Stomach smooth muscle (tissue), 2 donors: ENCODE measurements around the gene PRICKLE2.

Source experiments
- H3K27ac ChIP-seq: one replicate; pipeline ENCODE4 v1.7.0; 2013; ENCODE audit warnings: mild to moderate bottlenecking, low read length, inconsistent platforms
- H3K27me3 ChIP-seq, 2 donors: one replicate each; pipeline ENCODE4 v1.7.0; 2013; ENCODE audit warnings: low read length in 2 of 2; ENCODE audit not compliant: insufficient read depth in 2 of 2, control insufficient read depth in 1 of 2
- H3K36me3 ChIP-seq, 2 donors: one replicate each; pipeline ENCODE4 v1.7.0; 2013; ENCODE audit warnings: low read length in 2 of 2; ENCODE audit not compliant: control insufficient read depth in 2 of 2, insufficient read depth in 2 of 2
- H3K4me1 ChIP-seq: one replicate; pipeline ENCODE4 v1.7.0; 2013; ENCODE audit warnings: low read length; ENCODE audit not compliant: control insufficient read depth, insufficient read depth
- H3K4me3 ChIP-seq, 2 donors: one replicate each; pipeline ENCODE4 v1.7.0; 2013; ENCODE audit warnings: low read length in 2 of 2
- H3K9ac ChIP-seq, 2 donors: one replicate each; pipeline ENCODE4 v1.7.0; 2013; ENCODE audit warnings: low read length in 2 of 2, mild to moderate bottlenecking in 1 of 2
- H3K9me3 ChIP-seq, 2 donors: one replicate each; pipeline ENCODE4 v1.7.0; 2013; ENCODE audit warnings: low read length in 2 of 2; ENCODE audit not compliant: control insufficient read depth in 2 of 2
- donor health status: healthy.
- donor health status: Pancreatic carcinoma.

The PRICKLE2 gene, protein sequence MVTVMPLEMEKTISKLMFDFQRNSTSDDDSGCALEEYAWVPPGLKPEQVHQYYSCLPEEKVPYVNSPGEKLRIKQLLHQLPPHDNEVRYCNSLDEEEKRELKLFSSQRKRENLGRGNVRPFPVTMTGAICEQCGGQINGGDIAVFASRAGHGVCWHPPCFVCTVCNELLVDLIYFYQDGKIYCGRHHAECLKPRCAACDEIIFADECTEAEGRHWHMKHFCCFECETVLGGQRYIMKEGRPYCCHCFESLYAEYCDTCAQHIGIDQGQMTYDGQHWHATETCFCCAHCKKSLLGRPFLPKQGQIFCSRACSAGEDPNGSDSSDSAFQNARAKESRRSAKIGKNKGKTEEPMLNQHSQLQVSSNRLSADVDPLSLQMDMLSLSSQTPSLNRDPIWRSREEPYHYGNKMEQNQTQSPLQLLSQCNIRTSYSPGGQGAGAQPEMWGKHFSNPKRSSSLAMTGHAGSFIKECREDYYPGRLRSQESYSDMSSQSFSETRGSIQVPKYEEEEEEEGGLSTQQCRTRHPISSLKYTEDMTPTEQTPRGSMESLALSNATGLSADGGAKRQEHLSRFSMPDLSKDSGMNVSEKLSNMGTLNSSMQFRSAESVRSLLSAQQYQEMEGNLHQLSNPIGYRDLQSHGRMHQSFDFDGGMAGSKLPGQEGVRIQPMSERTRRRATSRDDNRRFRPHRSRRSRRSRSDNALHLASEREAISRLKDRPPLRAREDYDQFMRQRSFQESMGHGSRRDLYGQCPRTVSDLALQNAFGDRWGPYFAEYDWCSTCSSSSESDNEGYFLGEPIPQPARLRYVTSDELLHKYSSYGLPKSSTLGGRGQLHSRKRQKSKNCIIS

DNA sequence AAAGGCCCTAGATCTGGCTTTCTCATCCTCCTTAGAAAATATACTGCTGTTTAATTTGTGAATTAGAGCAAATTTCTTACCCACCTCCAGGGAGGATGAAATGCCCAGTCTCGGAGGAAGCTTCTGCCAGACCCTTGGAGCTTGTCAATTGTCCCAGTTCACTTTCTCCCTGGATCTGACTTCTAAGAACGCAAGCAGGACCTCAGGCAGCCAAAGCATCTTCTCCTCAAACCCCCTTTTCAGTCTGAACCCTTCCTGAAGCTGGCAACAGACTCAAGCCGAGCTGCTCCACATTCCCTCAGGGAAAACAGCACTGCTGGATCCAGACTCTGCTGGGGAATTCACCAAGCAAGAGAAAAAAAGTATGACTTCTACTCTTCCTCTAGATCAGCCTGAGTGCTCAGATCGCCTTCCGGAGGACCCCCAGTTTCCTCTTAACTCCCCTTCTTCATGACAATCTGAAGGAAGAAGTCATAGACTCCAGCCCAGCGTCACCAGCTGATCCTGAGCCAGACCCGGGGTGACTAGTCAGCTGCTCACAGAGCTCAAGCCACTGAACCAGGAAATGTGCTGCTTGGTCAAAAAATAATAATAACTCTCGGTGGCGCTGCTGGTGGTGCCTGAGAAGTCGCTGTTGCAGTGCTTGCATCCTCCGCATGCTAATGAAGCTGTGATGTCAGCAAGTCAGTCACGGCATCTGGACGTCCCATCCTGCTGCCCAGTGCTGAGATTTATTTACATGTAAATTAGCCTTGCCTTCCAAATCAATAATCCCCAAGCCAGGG lies at the start of gene PRICKLE2:
TSS of gene PRICKLE2 (minus strand) at position 641 of the 785 bp plus-strand sequence. CDS start 26,539 bp downstream, outside the sequence.
- Histone ChIP-seq H3K27me3 (no peaks in the 10 kb centered on the region), H3K4me1 (peaks cover 64% of the 10 kb centered on the region), H3K27ac (peak within 1 kb of the TSS; percentile 89), H3K9me3 (no peaks in the 10 kb centered on the region), H3K9ac (peak within 1 kb of the TSS; percentile 50 to 73), H3K36me3 (no peaks in the 10 kb centered on the region), H3K4me3 (peak within 1 kb of the TSS; percentile 36 to 73)

DNA sequence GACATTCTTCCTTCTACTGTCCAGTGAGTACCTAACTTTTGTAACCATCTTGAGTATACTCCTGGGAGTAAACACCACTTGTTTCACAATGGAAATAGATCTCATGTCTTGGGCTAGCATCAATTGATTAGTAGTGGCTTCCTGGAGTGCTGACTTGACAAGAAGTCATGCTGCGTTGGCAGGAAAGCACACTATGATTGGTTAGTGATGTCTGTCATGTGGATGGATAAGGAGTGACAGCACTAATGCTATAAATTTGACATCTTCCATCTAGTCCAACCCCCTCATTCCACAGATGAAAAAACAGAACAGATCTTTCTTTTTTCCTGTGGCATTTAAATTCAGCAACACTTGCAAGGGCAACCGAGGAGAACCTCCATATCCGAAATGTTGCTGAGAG lies 47.6 kb upstream of the PRICKLE2 start:
- H3K9ac ChIP-seq: no peak overlapping the region
- H3K36me3 ChIP-seq: no peaks in the 10 kb centered on the region
- H3K4me1 ChIP-seq: peaks cover 4% of the 10 kb centered on the region
- no peak overlapping the region for H3K4me3 ChIP-seq
- no peaks in the 10 kb centered on the region for H3K27me3 ChIP-seq
- H3K27ac ChIP-seq: no peak overlapping the region
- H3K9me3 ChIP-seq: no peaks in the 10 kb centered on the region

DNA sequence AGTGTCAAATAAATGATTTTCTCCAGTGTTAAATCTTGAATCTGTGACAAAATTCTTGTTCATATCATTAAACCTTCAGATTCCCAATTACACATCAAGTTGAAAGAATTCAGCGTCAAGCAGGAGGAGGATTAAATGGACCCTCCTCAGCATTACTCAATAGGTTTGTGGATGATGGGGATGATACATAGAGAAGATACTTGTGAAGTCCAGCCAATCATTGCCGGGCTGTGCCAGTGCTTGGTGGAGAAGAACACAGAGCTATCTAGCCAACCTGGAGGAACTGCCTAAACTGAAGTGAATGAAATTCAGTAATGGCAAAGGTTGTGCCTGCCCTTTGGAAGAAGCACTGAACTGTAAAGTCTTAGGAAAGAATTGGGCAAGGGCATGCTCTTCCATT lies 47.0 kb upstream of the PRICKLE2 start:
- Histone ChIP-seq H3K9ac (no peak overlapping the region), H3K36me3 (no peaks in the 10 kb centered on the region), H3K9me3 (no peaks in the 10 kb centered on the region), H3K4me1 (peaks cover 4% of the 10 kb centered on the region), H3K27ac (no peak overlapping the region), H3K27me3 (no peaks in the 10 kb centered on the region), H3K4me3 (no peak overlapping the region)

DNA sequence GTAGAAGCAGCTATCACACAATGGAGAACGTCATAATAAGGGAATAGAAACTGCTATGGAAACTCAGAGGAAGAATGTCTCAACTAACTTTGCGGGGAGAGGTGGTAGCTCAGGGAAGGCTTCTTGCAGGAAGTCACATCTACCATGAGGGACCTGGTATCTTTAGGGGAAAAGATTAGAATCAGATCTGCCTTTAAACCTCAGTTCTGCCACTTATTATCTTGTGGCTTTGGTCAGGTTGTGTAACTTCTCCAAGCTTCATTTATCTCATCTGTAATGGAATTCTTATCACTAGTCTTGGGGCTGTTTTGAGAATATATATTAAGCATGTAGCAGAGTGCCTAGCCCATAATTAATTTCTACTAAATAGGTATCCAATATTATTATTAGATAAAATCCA lies 46.4 kb upstream of the PRICKLE2 start:
- Histone ChIP-seq H3K27me3 (no peaks in the 10 kb centered on the region), H3K9me3 (no peaks in the 10 kb centered on the region), H3K9ac (no peak overlapping the region), H3K36me3 (no peaks in the 10 kb centered on the region), H3K4me1 (peaks cover 4% of the 10 kb centered on the region), H3K4me3 (no peak overlapping the region), H3K27ac (no peak overlapping the region)

DNA sequence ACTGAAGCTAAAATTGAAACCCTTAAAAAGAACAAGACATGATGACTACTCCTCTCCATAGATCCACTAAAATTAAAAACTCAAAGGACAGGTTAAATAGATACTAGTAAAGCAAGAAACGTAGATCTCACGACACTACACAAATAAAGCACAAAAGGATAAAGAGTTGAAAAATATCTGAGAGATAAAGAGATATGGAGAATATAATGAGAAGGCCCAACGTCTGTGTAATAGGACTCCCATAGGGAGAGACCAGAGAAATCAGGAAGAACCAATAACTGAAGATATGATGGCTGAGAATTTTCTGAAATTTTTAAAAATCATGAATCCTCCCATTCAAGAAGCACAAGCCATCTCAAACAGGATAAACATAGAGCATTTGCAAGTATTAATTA lies 45.6 kb upstream of the PRICKLE2 start:
- Histone ChIP-seq H3K27ac (no peak overlapping the region), H3K27me3 (no peaks in the 10 kb centered on the region), H3K4me1 (peaks cover 6% of the 10 kb centered on the region), H3K4me3 (no peak overlapping the region), H3K9me3 (no peaks in the 10 kb centered on the region), H3K9ac (no peak overlapping the region), H3K36me3 (no peaks in the 10 kb centered on the region)

DNA sequence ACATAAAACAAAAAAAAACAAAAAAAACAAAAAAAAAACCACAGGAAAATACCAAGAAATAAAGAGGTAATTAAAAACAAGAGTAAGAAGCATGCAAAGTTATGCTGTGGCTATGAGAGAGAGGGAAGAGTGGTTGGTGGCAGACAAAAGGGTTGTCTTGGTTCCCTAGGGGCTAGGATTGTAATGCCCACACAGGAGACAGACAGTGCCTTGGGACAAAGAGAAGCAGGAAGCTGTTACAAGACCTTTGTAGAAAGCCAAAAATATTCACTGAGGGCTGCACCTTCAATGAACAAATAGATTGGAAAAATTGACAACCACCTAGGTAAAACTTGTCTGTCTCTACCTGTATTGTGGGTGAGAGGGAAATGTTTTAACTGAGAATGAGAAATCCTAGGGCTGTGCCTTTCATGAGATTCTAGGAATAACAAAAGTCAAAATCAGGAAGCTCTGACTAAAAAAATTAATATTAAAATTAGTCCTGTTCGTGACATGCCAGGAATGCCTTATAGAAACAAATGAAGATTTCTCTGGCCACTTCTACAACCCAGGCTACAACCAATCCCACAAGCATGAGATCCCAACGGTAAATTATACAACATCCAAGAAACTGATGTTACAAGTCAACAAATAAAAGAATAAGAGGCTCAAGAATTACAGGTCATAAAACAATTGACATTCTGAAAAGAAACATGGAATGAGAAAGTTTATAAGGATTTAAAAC lies 45.0 kb upstream of the PRICKLE2 start:
- no peak overlapping the region for H3K27ac ChIP-seq

DNA sequence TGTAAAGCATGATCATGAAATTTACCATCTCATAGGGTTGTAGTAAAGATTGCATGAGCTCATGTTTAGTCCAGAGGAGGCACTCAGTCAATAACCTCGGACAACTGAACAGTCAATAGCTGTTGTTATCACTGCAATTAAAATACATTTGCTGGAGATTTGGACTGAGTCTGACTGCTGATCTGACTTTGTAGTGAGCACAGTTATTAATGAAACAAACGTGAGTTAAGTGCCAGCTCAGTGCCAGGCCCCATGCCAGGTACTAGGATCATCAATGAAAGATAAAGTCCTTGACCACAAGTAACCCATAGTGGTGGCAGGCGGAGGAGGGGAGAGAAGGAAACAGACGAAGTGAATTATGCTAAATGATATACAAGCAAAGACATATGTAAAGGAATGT lies 43.7 kb upstream of the PRICKLE2 start:
- Histone ChIP-seq H3K9me3 (no peaks in the 10 kb centered on the region), H3K4me1 (peaks cover 15% of the 10 kb centered on the region), H3K27ac (no peak overlapping the region)

More for the DNA sequence above, 45.0 kb upstream of the PRICKLE2 start:
- Histone ChIP-seq H3K4me3 (no peak overlapping the region), H3K9me3 (no peaks in the 10 kb centered on the region), H3K27me3 (no peaks in the 10 kb centered on the region), H3K4me1 (peaks cover 6% of the 10 kb centered on the region), H3K36me3 (no peaks in the 10 kb centered on the region), H3K9ac (no peak overlapping the region)

DNA sequence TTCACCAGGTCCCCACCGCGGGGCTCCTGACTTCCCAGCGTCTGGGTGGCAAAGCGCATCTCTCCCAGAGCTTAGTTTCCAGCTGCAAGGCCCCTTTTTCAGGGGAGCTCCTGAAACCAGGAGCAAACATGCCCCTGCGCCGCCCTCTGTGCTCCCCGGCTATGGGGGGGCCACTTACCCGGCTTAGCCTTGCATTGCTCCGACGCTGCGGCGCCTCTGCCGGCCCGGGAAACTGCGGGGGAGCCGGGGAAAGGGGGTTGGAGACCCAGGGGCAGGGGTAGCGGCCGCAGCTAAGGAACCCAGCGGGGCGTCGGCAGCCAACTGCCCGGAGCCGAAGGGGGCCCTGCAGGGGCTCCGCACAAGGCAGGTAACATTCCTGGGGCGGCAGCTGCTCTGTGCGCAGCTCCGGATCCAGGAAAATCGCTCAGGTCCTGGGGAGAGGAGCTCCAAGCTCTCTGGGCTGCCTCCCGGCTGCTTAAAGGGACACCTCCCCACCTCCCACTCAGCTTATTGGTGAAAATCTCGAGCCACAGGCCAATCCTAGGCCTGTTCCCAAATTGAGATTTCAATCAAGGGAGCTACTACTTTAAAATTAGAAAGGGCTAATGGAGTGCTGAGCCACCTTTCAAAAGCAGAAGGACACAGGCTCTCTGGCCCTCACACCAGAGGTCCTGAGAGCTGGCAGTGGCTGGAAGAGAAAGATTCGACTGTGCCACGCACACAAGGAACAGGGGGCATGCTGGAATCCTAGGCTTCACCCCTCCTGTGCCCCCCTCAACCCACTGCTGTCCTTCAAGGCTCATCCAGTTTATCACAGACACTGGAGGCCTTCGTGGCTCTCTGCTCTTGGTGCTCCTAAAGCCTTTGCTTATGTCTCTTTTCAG lies 42.7 kb upstream of the PRICKLE2 start:
- Histone ChIP-seq H3K27me3 (no peaks in the 10 kb centered on the region), H3K9me3 (no peaks in the 10 kb centered on the region), H3K36me3 (peaks cover 0 to under 1% of the 10 kb centered on the region in 2 donors), H3K27ac (peak overlapping the region; percentile 91), H3K4me1 (peaks cover 24% of the 10 kb centered on the region), H3K9ac (peak overlapping the region; percentile 83 to 92), H3K4me3 (peak overlapping the region; percentile 92 to 93)

More for the DNA sequence above, 43.7 kb upstream of the PRICKLE2 start:
- no peaks in the 10 kb centered on the region for H3K27me3 ChIP-seq
- H3K4me3 ChIP-seq: no peak overlapping the region
- no peaks in the 10 kb centered on the region for H3K36me3 ChIP-seq
- no peak overlapping the region for H3K9ac ChIP-seq

DNA sequence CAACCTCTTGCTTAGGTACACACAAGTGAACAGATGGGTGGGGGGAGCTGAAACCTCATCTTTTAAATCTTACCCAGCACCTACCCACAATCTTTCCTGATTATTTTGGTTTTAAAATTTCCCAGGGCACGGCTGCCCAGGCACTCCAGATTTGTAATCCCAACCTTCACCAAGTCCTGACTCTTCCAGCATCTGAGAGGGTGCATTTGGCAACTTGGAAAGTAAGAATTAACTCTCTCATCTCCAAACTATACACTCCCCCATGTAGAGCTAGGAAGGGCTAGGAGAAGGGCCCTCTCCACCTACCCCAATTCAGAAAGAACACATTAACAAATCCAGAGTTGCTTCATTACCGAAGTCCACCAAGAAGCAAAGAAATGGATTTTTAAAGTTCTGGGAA lies 41.7 kb upstream of the PRICKLE2 start:
- peak overlapping the region; percentile 83 to 92 for H3K9ac ChIP-seq
- peak overlapping the region; percentile 92 to 93 for H3K4me3 ChIP-seq
- H3K4me1 ChIP-seq: peaks cover 32% of the 10 kb centered on the region
- no peaks in the 10 kb centered on the region for H3K27me3 ChIP-seq
- no peaks in the 10 kb centered on the region for H3K9me3 ChIP-seq
- peaks cover 0 to 3% of the 10 kb centered on the region in 2 donors for H3K36me3 ChIP-seq
- peak overlapping the region; percentile 91 for H3K27ac ChIP-seq
